ENCODE results near the gene GLT6D1. TPM values are rescaled to one million over a fixed set of nuclear protein-coding genes. Genes with fewer than 3 reads are reported as not detected.
"Not testable (repeated sequence)": the region's sequence is repeated elsewhere in the genome, so short reads cannot be mapped to it uniquely, and the experiment has no call there.

The GLT6D1 gene
- total and polyA plus RNA-seq, 3 donors from 2014 or later = 0.47 to 1.6 TPM; not detected in 1

DNA sequence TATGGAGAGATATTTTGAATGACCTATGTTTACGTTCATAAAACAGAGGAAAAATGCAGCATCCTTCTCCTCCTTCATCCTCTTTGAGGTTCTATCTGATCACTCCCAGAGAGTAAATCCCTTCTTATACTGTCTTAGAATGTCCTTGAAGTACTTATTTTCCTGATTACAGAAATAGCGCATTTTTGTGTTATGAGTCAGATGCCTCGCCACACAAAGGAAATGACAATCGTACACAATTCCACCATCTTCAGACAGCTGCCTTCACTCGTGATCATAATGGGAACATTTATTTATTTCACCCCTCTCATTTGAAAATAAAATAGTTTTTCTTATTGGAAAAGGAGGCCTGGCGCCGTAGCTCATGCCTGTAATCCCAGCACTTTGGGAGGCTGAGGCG lies 2.4 kb upstream of the GLT6D1 start:
- TF ChIP-seq CTCF (IDR thresholded peaks at IDR 0.05) (no peak), POLR2A (IDR thresholded peaks at IDR 0.05) (no peak)
- H3K27ac ChIP-seq = no peak overlapping the region
- H3K4me1 ChIP-seq = no peaks in the 10 kb centered on the region
- no peak for DNase-seq
- intact Hi-C loops (cut with DNase I; ENCODE audit: low total_unique reads) = no loop called here
- 51 to 53% methylated on average over 8 of the region's 8 CpGs for WGBS, 2 donors
- no peak overlapping the region for H3K4me3 ChIP-seq
- H3K9me3 ChIP-seq = no peaks in the 10 kb centered on the region
- H3K27me3 ChIP-seq = no peaks in the 10 kb centered on the region
- H3K36me3 ChIP-seq (ENCODE audit: low read depth, missing control alignments) = no peaks in the 10 kb centered on the region

- Histone ChIP-seq H3K9me3 (no peaks in the 10 kb centered on the region), H3K36me3 (ENCODE audit: low read depth, missing control alignments) (no peaks in the 10 kb centered on the region), H3K4me1 (no peaks in the 10 kb centered on the region), H3K4me3 (no peak overlapping the region), H3K27me3 (no peaks in the 10 kb centered on the region), H3K27ac (no peak overlapping the region)
- no peak for DNase-seq
- 80 to 83% methylated on average over 7 of the region's 7 CpGs for WGBS, 2 donors
- intact Hi-C loops (cut with DNase I; ENCODE audit: low total_unique reads) = no loop called here
- TF ChIP-seq CTCF (IDR thresholded peaks at IDR 0.05) (no peak), POLR2A (IDR thresholded peaks at IDR 0.05) (no peak)
Measured at GRCh38 chr9:135641047-135641446, 1.7 kb upstream of the GLT6D1 start.

- H3K36me3 ChIP-seq (ENCODE audit: low read depth, missing control alignments); H3K27me3 ChIP-seq; H3K4me1 ChIP-seq; H3K4me3 ChIP-seq; H3K27ac ChIP-seq; intact Hi-C loops (cut with DNase I; ENCODE audit: low total_unique reads); H3K9me3 ChIP-seq: not testable (repeated sequence)
- peak; percentile 34 for DNase-seq
- 69 to 74% methylated on average over 7 of the region's 7 CpGs for WGBS, 2 donors
Measured at GRCh38 chr9:135636930-135637530, 2.3 kb downstream of the GLT6D1 start.

- H3K36me3 ChIP-seq (ENCODE audit: low read depth, missing control alignments) = no peaks in the 10 kb centered on the region
- H3K4me1 ChIP-seq = no peaks in the 10 kb centered on the region
- intact Hi-C loops (cut with DNase I; ENCODE audit: low total_unique reads) = no loop called here
- no peak for DNase-seq
- H3K4me3 ChIP-seq = no peak overlapping the region
- no peaks in the 10 kb centered on the region for H3K27me3 ChIP-seq
- TF ChIP-seq POLR2A (IDR thresholded peaks at IDR 0.05) = no peak
- TF ChIP-seq CTCF (IDR thresholded peaks at IDR 0.05) = no peak
- 95% methylated on average over 10 of the region's 10 CpGs for WGBS, 2 donors
- no peak overlapping the region for H3K27ac ChIP-seq
- H3K9me3 ChIP-seq = no peaks in the 10 kb centered on the region
Measured at GRCh38 chr9:135632841-135633240, 6.5 kb downstream of the GLT6D1 start.

DNA sequence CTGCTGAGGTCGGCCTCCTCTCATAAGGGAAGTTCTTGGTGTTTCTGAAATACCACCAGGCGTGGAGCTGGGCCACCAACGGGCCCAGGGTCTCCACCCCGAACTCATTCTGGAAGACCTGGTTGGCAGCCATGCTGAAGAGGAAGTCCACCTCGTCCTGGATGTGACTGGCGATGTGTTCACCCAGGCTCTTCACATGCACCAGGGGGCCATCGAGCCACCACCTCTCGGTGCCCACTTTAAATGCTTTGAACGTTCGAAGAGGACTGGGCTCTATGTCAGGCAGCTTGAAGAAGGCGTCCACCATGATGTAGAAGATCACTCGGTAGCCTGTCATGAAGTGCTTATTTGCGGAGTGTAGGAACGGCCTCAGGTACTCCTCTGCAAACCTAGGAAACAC lies 15.1 kb downstream of the GLT6D1 start:
- no peak overlapping the region for H3K27ac ChIP-seq
- H3K27me3 ChIP-seq = no peaks in the 10 kb centered on the region
- no peaks in the 10 kb centered on the region for H3K4me1 ChIP-seq
- no peak for DNase-seq
- 95 to 96% methylated on average over 12 to 14 of the region's 14 CpGs for WGBS, 2 donors
- H3K9me3 ChIP-seq = no peaks in the 10 kb centered on the region
- H3K36me3 ChIP-seq (ENCODE audit: low read depth, missing control alignments) = no peaks in the 10 kb centered on the region
- TF ChIP-seq CTCF (IDR thresholded peaks at IDR 0.05) (no peak), POLR2A (IDR thresholded peaks at IDR 0.05) (no peak)
- intact Hi-C loops (cut with DNase I; ENCODE audit: low total_unique reads) = no loop called here
- no peak overlapping the region for H3K4me3 ChIP-seq

Data from testis (tissue), 3 donors.